ENCODE measurements around the gene WDR82.

WDR82 gene

DNA sequence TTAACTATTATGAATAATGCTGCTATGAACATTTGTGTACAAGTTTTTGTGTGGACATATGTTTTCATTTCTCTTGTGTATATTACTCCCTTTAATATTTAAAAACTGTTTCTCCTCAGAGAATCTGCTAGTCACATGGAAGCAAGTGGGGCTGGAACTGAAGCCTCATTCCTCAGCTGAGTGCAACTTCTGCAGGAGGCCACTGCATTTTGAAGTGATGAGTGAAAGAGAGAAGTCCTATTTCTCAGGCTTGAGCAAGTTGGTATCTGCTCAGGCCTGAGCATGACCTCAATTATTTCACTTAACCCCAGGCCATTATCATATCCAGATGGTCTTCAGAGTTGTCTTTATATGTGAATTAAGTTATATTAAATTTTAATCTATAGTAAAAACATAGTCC, 64.5 kb downstream of the WDR82 start:
- DNase-seq (ENCODE audit: insufficient read length) (no peak), FAIRE-seq (no peak)
- TF ChIP-seq POLR2AphosphoS5 (IDR thresholded peaks at IDR 0.05; ENCODE audit: low read depth, low read length) (no peak), POLR2A (IDR thresholded peaks at IDR 0.05; ENCODE audit: low read depth, low read length) (no peak), TAF1 (IDR thresholded peaks at IDR 0.05; ENCODE audit: borderline replicate concordance, low read depth, low read length) (no peak)

DNA sequence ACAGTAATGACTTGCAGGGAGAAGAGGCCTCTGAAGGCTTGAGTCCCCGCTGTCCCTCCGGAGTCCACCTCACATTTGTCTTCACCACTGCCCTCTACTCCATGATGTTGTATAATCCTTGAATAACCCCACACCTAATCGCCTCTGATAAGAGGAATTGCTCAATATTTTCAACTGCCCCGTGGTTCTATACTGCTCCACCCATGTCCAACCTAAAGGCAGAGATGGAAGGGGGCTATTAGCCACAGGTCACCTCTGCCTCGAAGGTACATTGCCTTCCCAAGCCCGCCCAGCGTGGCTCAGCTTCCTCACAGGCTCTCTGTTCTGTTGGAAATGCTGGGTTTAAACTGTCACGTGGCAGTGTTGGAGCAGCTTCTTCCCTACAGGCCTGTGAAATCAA, 65.4 kb downstream of the WDR82 start:
- FAIRE-seq (no peak), DNase-seq (ENCODE audit: insufficient read length) (no peak)
- TF ChIP-seq TAF1 (IDR thresholded peaks at IDR 0.05; ENCODE audit: borderline replicate concordance, low read depth, low read length) (no peak), POLR2AphosphoS5 (IDR thresholded peaks at IDR 0.05; ENCODE audit: low read depth, low read length) (no peak), POLR2A (IDR thresholded peaks at IDR 0.05; ENCODE audit: low read depth, low read length) (no peak)

DNA sequence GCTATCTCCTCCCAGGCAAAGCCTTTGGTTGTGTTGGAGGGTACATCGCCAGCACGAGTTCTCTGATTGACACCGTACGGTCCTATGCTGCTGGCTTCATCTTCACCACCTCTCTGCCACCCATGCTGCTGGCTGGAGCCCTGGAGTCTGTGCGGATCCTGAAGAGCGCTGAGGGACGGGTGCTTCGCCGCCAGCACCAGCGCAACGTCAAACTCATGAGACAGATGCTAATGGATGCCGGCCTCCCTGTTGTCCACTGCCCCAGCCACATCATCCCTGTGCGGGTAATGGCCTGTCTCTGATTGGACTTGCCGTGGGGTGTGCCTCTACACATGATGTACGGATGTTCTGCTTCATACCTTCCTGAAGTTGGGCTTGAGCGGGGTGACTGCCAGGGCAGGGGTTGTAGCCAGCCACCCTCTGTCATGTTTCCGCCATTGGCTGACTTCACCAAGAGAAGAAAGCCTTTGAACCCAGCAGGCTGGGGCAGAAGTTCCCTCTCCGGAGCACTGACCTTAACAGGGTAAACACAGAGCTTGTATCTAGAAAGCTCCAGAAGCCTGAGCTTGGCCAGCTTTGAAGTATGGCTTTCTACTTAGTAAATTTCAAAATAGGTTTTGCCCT, 67.1 kb downstream of the WDR82 start:
- no peak for FAIRE-seq
- DNase-seq (ENCODE audit: insufficient read length), result no peak
- TF ChIP-seq POLR2A (IDR thresholded peaks at IDR 0.05; ENCODE audit: low read depth, low read length) (no peak), POLR2AphosphoS5 (IDR thresholded peaks at IDR 0.05; ENCODE audit: low read depth, low read length) (no peak), TAF1 (IDR thresholded peaks at IDR 0.05; ENCODE audit: borderline replicate concordance, low read depth, low read length) (no peak)

DNA sequence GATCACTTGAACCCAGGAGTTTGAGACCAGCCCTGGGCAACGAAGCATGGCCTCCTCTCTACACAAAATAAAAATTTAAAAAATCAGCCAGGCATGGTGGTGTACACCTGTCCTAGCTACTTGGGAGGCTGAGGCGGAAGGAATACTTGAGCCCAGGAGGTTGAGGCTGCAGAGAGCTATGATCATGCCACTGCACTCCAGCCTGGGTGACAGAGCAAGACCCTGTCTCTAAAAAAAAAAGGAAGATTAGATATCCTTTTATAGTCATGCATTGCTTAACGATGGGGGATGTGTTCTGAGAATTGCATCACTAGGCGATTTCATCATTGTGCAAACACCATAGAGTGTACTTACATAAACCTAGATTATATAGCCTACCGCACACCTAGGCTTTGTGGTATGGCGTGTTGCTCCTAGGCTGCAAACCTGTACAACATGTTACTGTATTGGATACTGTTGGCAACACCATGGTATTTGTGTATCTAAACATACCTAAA, 67.9 kb downstream of the WDR82 start:
- FAIRE-seq, result no peak
- no peak for DNase-seq (ENCODE audit: insufficient read length)
- TF ChIP-seq POLR2A (IDR thresholded peaks at IDR 0.05; ENCODE audit: low read depth, low read length) (no peak), POLR2AphosphoS5 (IDR thresholded peaks at IDR 0.05; ENCODE audit: low read depth, low read length) (no peak), TAF1 (IDR thresholded peaks at IDR 0.05; ENCODE audit: borderline replicate concordance, low read depth, low read length) (no peak)

DNA sequence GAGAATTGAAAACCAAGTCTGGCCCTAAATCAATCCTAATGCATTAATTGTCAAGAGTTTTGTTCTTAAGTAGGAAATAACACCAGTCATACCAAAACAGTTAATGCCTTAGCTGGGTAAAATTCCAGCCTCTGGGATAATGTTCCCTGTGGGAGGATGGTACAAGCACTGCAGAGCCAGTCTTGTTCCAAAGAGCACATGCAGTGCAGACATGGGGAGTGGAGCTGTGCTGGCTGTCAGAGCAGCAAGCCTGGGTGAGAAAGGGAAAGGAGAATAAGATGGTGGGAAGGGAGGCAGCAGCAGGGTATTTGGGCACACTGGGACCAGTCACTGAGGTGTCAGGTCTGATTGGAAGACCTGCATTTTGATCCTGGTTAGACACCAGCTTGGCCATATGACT, 68.4 kb downstream of the WDR82 start:
- no peak for DNase-seq (ENCODE audit: insufficient read length)
- no peak for FAIRE-seq

DNA sequence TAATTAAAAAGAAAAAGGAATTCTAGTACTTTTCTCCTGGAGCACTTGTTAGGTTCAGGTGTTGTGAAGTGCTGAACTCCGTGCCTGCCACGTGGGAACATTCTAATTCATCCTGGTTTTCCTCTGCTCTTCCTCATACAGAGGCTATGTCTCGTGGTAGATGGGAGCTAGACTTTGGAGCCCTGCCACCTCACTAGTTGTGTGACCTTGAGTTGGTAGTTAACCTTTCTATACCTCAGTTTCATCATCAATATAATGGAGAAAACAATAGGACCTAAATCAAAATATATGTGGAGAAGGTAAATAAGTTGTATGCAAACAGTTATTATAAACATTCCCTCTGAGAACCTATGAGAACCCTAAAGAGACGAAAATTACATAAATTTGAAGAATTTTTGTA, 69.9 kb downstream of the WDR82 start:
- FAIRE-seq (no peak), DNase-seq (ENCODE audit: insufficient read length) (no peak)
- no peak for TF ChIP-seq POLR2AphosphoS5 (IDR thresholded peaks at IDR 0.05; ENCODE audit: low read depth, low read length)
- no peak for TF ChIP-seq TAF1 (IDR thresholded peaks at IDR 0.05; ENCODE audit: borderline replicate concordance, low read depth, low read length)

More for the DNA sequence above, 68.4 kb downstream of the WDR82 start:
- TF ChIP-seq POLR2A (IDR thresholded peaks at IDR 0.05; ENCODE audit: low read depth, low read length) (no peak), POLR2AphosphoS5 (IDR thresholded peaks at IDR 0.05; ENCODE audit: low read depth, low read length) (no peak), TAF1 (IDR thresholded peaks at IDR 0.05; ENCODE audit: borderline replicate concordance, low read depth, low read length) (no peak)

DNA sequence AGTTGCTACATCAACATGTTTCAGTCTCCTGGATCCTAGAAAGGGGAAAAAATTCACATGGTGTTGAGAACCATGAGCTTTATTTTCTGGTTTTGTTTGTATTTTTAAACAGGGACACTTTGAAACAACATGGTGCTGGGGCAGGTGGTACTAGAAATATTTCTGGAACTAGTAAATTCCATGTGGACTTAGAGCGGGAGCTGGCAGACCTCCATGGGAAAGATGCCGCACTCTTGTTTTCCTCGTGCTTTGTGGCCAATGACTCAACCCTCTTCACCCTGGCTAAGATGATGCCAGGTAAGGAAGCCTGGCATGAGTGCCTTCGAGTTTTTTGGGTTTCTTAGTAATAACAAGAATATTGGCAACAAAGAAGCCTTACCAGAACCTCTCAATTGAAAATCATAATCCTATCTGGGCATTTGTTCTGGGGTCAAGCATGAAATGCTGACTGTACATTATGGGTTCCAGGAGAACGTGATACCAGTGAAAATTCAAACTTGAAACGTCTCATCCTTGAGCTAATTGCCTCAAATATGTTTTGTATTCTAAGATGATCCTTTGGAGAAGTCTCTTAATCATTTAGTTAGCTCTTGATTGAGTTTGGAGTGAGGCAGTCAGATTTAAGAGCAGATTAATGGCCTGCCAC, 72.6 kb downstream of the WDR82 start:
- DNase-seq (ENCODE audit: insufficient read length) (no peak), FAIRE-seq (no peak)
- TF ChIP-seq POLR2A (IDR thresholded peaks at IDR 0.05; ENCODE audit: low read depth, low read length) (no peak), TAF1 (IDR thresholded peaks at IDR 0.05; ENCODE audit: borderline replicate concordance, low read depth, low read length) (no peak), POLR2AphosphoS5 (IDR thresholded peaks at IDR 0.05; ENCODE audit: low read depth, low read length) (no peak)

Measured in GM12892 (cell line).